Measurements from ENCODE around the gene PGGHG. TPM values are rescaled to one million over a fixed set of nuclear protein-coding genes. Genes with fewer than 3 reads are reported as not detected.
"Not testable (repeated sequence)": the region's sequence is repeated elsewhere in the genome, so short reads cannot be mapped to it uniquely, and the experiment has no call there.

PGGHG gene
- total and polyA plus RNA-seq, 12 donors = 3.3 to 45.3 (median 7.4) TPM

- TF ChIP-seq CTCF (IDR thresholded peaks at IDR 0.05) = no peak
- no peaks in the 10 kb centered on the region for H3K36me3 ChIP-seq
- H3K27ac ChIP-seq = peak overlapping the region in 8 of 10 donors; percentile 90 to 98 (median 96)
- intact Hi-C loops (cut with DNase I) = loop anchor here in 1 of 10 donors (2.0 kb wide), 1 partner anchor 25 kb away; no protein-coding TSS in a partner anchor
- DNase-seq = no peak
- H3K9me3 ChIP-seq = no peaks in the 10 kb centered on the region
- H3K27me3 ChIP-seq = no peaks in the 10 kb centered on the region
- no peak for ATAC-seq
- 95 to 96% methylated on average over 13 of the region's 13 CpGs for WGBS, 2 donors
- H3K4me1 ChIP-seq = peaks cover 15 to 56% (median 39%) of the 10 kb centered on the region in 9 donors
- H3K4me3 ChIP-seq = no peak overlapping the region
Observed at GRCh38 chr11:328012-328411, 39.1 kb downstream of the PGGHG start.

GRCh38 chr11:328516-329100, 39.7 kb downstream of the PGGHG start:
- 92 to 94% methylated on average over 14 to 15 of the region's 15 CpGs for WGBS, 2 donors
- ATAC-seq, H3K9me3 ChIP-seq, H3K4me3 ChIP-seq, H3K27me3 ChIP-seq, H3K36me3 ChIP-seq, DNase-seq: not testable (repeated sequence)
- Histone ChIP-seq H3K27ac (peak overlapping the region in 4 of 10 donors; percentile 90 to 98 (median 96)), H3K4me1 (peaks cover 15 to 56% (median 39%) of the 10 kb centered on the region in 9 donors)
- intact Hi-C loops (cut with DNase I) = loop anchor here in 1 of 10 donors (2.0 kb wide), 1 partner anchor 24 kb away; no protein-coding TSS in a partner anchor

GRCh38 chr11:329886-330253, 40.9 kb downstream of the PGGHG start:
- intact Hi-C loops (cut with DNase I) = loop anchor here in 1 of 10 donors (2.0 kb wide), 1 partner anchor 23 kb away; no protein-coding TSS in a partner anchor
- no peaks in the 10 kb centered on the region for H3K36me3 ChIP-seq
- WGBS, 2 donors = 95 to 97% methylated on average over 2 of the region's 2 CpGs
- H3K9me3 ChIP-seq = no peaks in the 10 kb centered on the region
- ATAC-seq (no peak), DNase-seq (no peak)
- H3K27me3 ChIP-seq = no peaks in the 10 kb centered on the region
- H3K27ac ChIP-seq = peak overlapping the region in 1 of 10 donors; percentile 44
- no peak for TF ChIP-seq CTCF (IDR thresholded peaks at IDR 0.05)
- H3K4me3 ChIP-seq = no peak overlapping the region
- peaks cover 10 to 63% (median 33%) of the 10 kb centered on the region in 9 donors for H3K4me1 ChIP-seq

- no peak for DNase-seq
- intact Hi-C loops (cut with DNase I) = no loop called here
- 77 to 80% methylated on average over 14 of the region's 14 CpGs for WGBS, 2 donors
- H3K4me1 ChIP-seq = peaks cover 10 to 65% (median 36%) of the 10 kb centered on the region in 9 donors
- TF ChIP-seq CTCF (IDR thresholded peaks at IDR 0.05) = no peak
- H3K27me3 ChIP-seq = no peaks in the 10 kb centered on the region
- no peaks in the 10 kb centered on the region for H3K36me3 ChIP-seq
- H3K27ac ChIP-seq = peak overlapping the region in 1 of 10 donors; percentile 44
- no peak overlapping the region for H3K4me3 ChIP-seq
- no peak for ATAC-seq
- H3K9me3 ChIP-seq = no peaks in the 10 kb centered on the region
Observed at GRCh38 chr11:330307-330693, 41.4 kb downstream of the PGGHG start.

- Histone ChIP-seq H3K9me3 (no peaks in the 10 kb centered on the region), H3K4me3 (no peak overlapping the region), H3K27me3 (no peaks in the 10 kb centered on the region), H3K4me1 (peaks cover 15 to 66% (median 36%) of the 10 kb centered on the region in 9 donors), H3K27ac (peak overlapping the region in 1 of 10 donors; percentile 44), H3K36me3 (no peaks in the 10 kb centered on the region)
- ATAC-seq = no peak
- WGBS, 2 donors = 90 to 91% methylated on average over 34 of the region's 34 CpGs
- no peak for TF ChIP-seq CTCF (IDR thresholded peaks at IDR 0.05)
- intact Hi-C loops (cut with DNase I) = no loop called here
- no peak for DNase-seq
Observed at GRCh38 chr11:330694-331357, 41.9 kb downstream of the PGGHG start.
